Measurements from ENCODE around the gene USP32. TPM values are rescaled to one million over a fixed set of nuclear protein-coding genes. Genes with fewer than 3 reads are reported as not detected.

USP32 gene
- polyA plus RNA-seq, 4 donors, result 10.3 to 21.9 (median 15.1) TPM

DNA sequence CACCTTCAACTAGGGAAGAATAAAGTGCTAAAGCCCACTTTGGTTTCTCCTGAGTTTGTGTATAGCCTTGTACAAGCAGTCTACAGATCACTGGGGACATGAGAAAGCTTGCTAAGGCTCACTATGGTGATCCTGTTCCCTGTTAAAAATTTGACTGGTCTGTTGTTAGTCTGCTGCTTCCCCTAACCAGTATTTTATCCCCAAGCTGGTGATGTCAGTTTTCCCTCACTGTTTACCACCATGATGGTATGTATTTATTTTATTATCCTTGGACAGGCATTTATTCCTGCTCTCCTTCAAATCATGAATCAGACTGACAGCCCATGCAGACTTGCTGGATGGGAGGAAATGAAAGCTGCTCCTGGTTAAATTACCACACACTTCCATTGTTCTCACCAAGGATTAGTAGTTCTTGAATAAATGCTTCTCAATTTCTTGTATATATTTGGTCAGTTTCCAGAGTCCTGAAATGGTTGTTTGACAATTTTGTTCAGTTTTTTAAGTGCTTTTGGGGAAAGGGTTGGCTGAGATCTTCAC lies 142.6 kb downstream of the USP32 start:
- Histone ChIP-seq H3K27ac (ENCODE audit: low read depth in 1 of 3, low read length in 2 of 3) (peak overlapping the region in 2 of 3 donors; percentile 31 to 65), H3K27me3 (ENCODE audit: control insufficient read depth in 3 of 3, insufficient read depth in 3 of 3, low read length in 3 of 3) (no peaks in the 10 kb centered on the region)
- FAIRE-seq, result no peak

DNA sequence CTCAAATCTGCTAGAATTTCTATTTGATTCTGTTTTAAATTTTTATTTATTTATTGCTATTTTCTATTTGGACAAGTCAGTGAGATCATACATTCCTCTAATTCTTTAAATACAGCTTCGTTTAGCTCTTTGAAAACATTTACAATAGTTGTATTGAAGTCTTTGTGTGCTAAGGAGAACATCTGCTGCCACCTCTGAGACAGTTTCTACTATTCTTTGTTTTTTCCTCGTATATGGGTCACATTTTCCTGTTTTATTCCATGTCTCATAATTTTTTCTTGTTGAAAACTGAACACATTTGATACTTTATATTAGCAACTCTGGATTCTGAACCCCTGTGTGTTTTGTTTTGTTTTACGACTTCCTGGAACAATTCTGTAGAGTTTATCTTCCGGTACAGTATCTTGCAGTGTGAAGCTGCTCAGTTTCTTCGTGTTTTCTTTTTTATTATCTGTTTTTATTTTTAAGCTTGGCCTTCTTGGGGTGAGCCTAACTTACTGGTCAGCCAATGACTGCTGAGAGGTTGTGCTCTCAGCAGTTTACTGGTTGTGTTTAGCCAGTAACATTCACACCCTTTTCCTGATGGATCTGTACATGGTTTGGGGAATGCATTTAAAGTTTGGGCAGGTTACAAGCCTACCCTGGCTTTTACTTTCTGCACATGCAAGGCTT lies 143.2 kb downstream of the USP32 start:
- no peak overlapping the region for H3K4me3 ChIP-seq (ENCODE audit: low read depth in 1 of 3, low read length in 3 of 3)
- H3K36me3 ChIP-seq (ENCODE audit: control insufficient read depth in 3 of 3, insufficient read depth in 2 of 3, low read depth in 1 of 3, low read length in 3 of 3), result peaks cover 0 to 8% (median 1%) of the 10 kb centered on the region in 3 donors
- H3K27me3 ChIP-seq (ENCODE audit: control insufficient read depth in 3 of 3, insufficient read depth in 3 of 3, low read length in 3 of 3), result no peaks in the 10 kb centered on the region
- FAIRE-seq (no peak), DNase-seq (peak; percentile 27 to 39)
- WGBS, 3 donors, result 27 to 44% (median 43%) methylated on average over 5 of the region's 5 CpGs
- H3K4me1 ChIP-seq (ENCODE audit: control insufficient read depth in 3 of 3, insufficient read depth in 2 of 3, low read depth in 1 of 3, low read length in 2 of 3), result peaks cover 0 to 6% (median 3%) of the 10 kb centered on the region in 3 donors
- peak overlapping the region in 2 of 3 donors; percentile 31 to 65 for H3K27ac ChIP-seq (ENCODE audit: low read depth in 1 of 3, low read length in 2 of 3)
- H3K9me3 ChIP-seq (ENCODE audit: control insufficient read depth in 2 of 2, insufficient read depth in 1 of 2, low read depth in 1 of 2, low read length in 1 of 2), result peaks cover 0 to 2% of the 10 kb centered on the region in 2 donors

More for the DNA sequence above, 142.6 kb downstream of the USP32 start:
- Histone ChIP-seq H3K4me1 (ENCODE audit: control insufficient read depth in 3 of 3, insufficient read depth in 2 of 3, low read depth in 1 of 3, low read length in 2 of 3) (peaks cover 0 to 6% (median 3%) of the 10 kb centered on the region in 3 donors), H3K9me3 (ENCODE audit: control insufficient read depth in 2 of 2, insufficient read depth in 1 of 2, low read depth in 1 of 2, low read length in 1 of 2) (peaks cover 0 to 2% of the 10 kb centered on the region in 2 donors), H3K36me3 (ENCODE audit: control insufficient read depth in 3 of 3, insufficient read depth in 2 of 3, low read depth in 1 of 3, low read length in 3 of 3) (peaks cover 0 to 9% (median 1%) of the 10 kb centered on the region in 3 donors), H3K4me3 (ENCODE audit: low read depth in 1 of 3, low read length in 3 of 3) (no peak overlapping the region)
- peak in 1 of 2 donors; percentile 20 for DNase-seq

DNA sequence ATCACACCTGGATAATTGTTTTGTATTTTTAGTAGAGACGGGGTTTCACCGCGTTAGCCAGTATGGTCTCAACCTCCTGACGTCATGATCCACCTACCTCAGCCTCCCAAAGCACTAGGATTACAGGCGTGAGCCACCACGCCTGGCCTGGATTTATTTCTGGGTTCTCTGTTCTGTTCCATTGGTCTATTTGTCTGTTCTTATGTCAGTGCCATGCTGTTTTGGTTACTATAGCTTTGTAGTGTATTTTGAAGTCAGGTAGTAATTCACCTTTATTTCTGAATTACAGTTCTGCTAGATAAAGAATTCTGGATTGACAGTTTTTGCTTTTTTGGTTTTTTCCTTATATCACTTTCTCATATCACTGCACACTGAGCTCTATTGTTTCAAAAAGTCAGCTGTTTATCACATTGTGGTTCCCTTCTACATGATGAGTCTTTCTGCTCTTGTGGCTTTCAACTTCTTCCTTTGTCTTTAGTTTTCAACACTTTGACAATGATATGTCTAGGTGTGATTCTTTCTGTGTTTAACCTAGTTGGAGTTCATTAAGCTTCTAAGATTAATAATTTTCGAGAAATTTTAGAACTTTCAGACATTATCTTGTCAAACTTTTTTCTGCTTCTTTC lies 144.0 kb downstream of the USP32 start:
- 95 to 99% (median 97%) methylated on average over 7 of the region's 7 CpGs for WGBS, 3 donors
- no peaks in the 10 kb centered on the region for H3K27me3 ChIP-seq (ENCODE audit: control insufficient read depth in 3 of 3, insufficient read depth in 3 of 3, low read length in 3 of 3)
- peaks cover 0 to 2% of the 10 kb centered on the region in 2 donors for H3K9me3 ChIP-seq (ENCODE audit: control insufficient read depth in 2 of 2, insufficient read depth in 1 of 2, low read depth in 1 of 2, low read length in 1 of 2)
- H3K36me3 ChIP-seq (ENCODE audit: control insufficient read depth in 3 of 3, insufficient read depth in 2 of 3, low read depth in 1 of 3, low read length in 3 of 3), result peaks cover 0 to 8% (median 1%) of the 10 kb centered on the region in 3 donors
- no peak overlapping the region for H3K4me3 ChIP-seq (ENCODE audit: low read depth in 1 of 3, low read length in 3 of 3)
- H3K27ac ChIP-seq (ENCODE audit: low read depth in 1 of 3, low read length in 2 of 3), result no peak overlapping the region
- H3K4me1 ChIP-seq (ENCODE audit: control insufficient read depth in 3 of 3, insufficient read depth in 2 of 3, low read depth in 1 of 3, low read length in 2 of 3), result peaks cover 0 to 6% (median 3%) of the 10 kb centered on the region in 3 donors
- no peak for DNase-seq
- FAIRE-seq, result no peak

DNA sequence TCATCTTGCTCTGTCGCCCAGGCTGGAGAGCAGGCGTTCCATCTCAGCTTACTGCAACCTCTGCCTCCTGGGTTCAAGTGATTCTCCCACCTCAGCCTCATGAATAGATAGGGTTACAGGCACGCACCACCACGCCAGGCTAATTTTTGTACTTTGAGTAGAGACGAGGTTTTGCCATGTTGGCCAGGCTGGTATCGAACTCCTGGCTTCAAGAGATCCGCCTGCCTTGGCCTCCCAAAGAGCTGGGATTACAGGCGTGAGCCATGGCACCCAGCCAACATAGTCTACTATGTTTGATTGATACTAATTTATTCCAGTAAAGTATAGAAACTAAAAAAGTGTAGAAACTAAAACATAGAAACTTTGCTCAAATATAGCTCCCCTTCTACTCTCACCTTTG lies 147.3 kb downstream of the USP32 start:
- WGBS, 3 donors, result 92 to 99% (median 96%) methylated on average over 8 of the region's 8 CpGs
- no peak for FAIRE-seq
- peaks cover 0 to 2% of the 10 kb centered on the region in 2 donors for H3K9me3 ChIP-seq (ENCODE audit: control insufficient read depth in 2 of 2, insufficient read depth in 1 of 2, low read depth in 1 of 2, low read length in 1 of 2)

DNA sequence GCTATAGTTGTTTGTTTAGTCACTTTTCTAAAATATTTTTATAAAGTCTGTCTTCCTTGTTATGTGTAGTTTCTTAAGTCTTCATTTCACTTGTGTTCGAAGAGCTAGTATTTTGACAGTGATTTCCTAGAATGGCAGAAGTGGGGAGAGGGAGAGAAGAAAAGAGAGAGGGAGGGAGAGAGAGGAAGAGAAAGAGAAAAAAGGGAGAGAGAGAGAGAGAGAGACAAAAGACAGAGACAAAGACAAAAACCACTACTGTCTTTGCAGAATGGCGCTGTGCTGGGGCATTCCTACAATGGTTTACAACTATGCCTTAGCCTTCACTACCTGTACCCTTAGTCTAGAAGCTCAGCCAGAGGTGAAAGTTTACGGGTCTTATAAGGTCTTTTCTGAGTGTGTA lies 151.6 kb downstream of the USP32 start:
- WGBS, 3 donors, result 80 to 97% (median 97%) methylated on average over 3 of the region's 3 CpGs
- no peaks in the 10 kb centered on the region for H3K9me3 ChIP-seq (ENCODE audit: control insufficient read depth in 2 of 2, insufficient read depth in 1 of 2, low read depth in 1 of 2, low read length in 1 of 2)
- no peaks in the 10 kb centered on the region for H3K27me3 ChIP-seq (ENCODE audit: control insufficient read depth in 3 of 3, insufficient read depth in 3 of 3, low read length in 3 of 3)
- H3K4me1 ChIP-seq (ENCODE audit: control insufficient read depth in 3 of 3, insufficient read depth in 2 of 3, low read depth in 1 of 3, low read length in 2 of 3), result no peaks in the 10 kb centered on the region
- H3K27ac ChIP-seq (ENCODE audit: low read depth in 1 of 3, low read length in 2 of 3), result no peak overlapping the region
- peaks cover 0 to 6% (median 0%) of the 10 kb centered on the region in 3 donors for H3K36me3 ChIP-seq (ENCODE audit: control insufficient read depth in 3 of 3, insufficient read depth in 2 of 3, low read depth in 1 of 3, low read length in 3 of 3)
- H3K4me3 ChIP-seq (ENCODE audit: low read depth in 1 of 3, low read length in 3 of 3), result no peak overlapping the region
- FAIRE-seq, result no peak
- no peak for DNase-seq

More for the DNA sequence above, 147.3 kb downstream of the USP32 start:
- Histone ChIP-seq H3K27me3 (ENCODE audit: control insufficient read depth in 3 of 3, insufficient read depth in 3 of 3, low read length in 3 of 3) (no peaks in the 10 kb centered on the region), H3K27ac (ENCODE audit: low read depth in 1 of 3, low read length in 2 of 3) (no peak overlapping the region), H3K4me1 (ENCODE audit: control insufficient read depth in 3 of 3, insufficient read depth in 2 of 3, low read depth in 1 of 3, low read length in 2 of 3) (peaks cover 0 to 6% (median 3%) of the 10 kb centered on the region in 3 donors), H3K4me3 (ENCODE audit: low read depth in 1 of 3, low read length in 3 of 3) (no peak overlapping the region), H3K36me3 (ENCODE audit: control insufficient read depth in 3 of 3, insufficient read depth in 2 of 3, low read depth in 1 of 3, low read length in 3 of 3) (peaks cover 0 to 8% (median 1%) of the 10 kb centered on the region in 3 donors)
- DNase-seq, result no peak

DNA sequence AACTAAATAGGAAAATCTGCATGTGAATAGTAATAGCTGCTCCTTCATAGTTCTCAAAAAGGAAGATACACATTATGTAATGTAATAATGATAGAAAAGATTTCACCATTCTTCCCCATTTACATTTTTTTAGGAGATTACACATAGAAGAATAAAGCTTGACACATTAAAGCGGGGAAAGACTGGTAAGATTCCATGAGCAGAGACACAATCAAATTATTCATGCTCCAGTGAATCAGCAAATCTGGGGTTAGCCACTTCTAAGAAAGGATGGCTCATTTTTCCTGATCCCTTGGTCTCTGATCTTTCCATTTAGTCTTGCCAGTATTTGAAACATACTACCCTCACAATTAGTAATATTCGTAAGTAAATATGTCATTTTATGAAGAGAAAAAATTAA lies 160.2 kb downstream of the USP32 start:
- Histone ChIP-seq H3K9me3 (ENCODE audit: control insufficient read depth in 2 of 2, insufficient read depth in 1 of 2, low read depth in 1 of 2, low read length in 1 of 2) (no peaks in the 10 kb centered on the region), H3K27ac (ENCODE audit: low read depth in 1 of 3, low read length in 2 of 3) (no peak overlapping the region), H3K4me1 (ENCODE audit: control insufficient read depth in 3 of 3, insufficient read depth in 2 of 3, low read depth in 1 of 3, low read length in 2 of 3) (no peaks in the 10 kb centered on the region), H3K27me3 (ENCODE audit: control insufficient read depth in 3 of 3, insufficient read depth in 3 of 3, low read length in 3 of 3) (no peaks in the 10 kb centered on the region), H3K36me3 (ENCODE audit: control insufficient read depth in 3 of 3, insufficient read depth in 2 of 3, low read depth in 1 of 3, low read length in 3 of 3) (peaks cover 0 to 12% (median 0%) of the 10 kb centered on the region in 3 donors), H3K4me3 (ENCODE audit: low read depth in 1 of 3, low read length in 3 of 3) (no peak overlapping the region)
- 93 to 100% (median 96%) methylated on average over 2 of the region's 2 CpGs for WGBS, 3 donors
- FAIRE-seq, result no peak
- DNase-seq, result no peak

DNA sequence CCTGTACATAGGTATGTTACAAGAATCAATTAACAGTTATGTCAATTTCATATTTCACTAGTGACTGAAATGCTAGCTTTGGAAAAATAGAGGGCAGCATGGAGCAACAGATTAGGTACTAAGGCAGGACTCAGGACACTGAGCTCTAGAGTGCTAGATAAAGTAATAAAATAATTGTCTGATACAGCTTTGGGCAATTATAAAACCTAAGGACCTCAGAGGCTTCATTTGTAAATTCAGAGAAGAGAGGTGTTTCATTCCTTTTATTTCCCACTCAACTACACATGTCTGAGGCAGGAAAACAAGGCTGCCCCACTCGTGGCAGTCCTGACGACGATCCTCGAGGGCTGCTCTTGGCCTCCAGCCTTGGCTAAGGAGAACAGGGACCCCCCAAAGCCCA lies 160.7 kb downstream of the USP32 start:
- Histone ChIP-seq H3K36me3 (ENCODE audit: control insufficient read depth in 3 of 3, insufficient read depth in 2 of 3, low read depth in 1 of 3, low read length in 3 of 3) (peaks cover 0 to 12% (median 0%) of the 10 kb centered on the region in 3 donors), H3K27me3 (ENCODE audit: control insufficient read depth in 3 of 3, insufficient read depth in 3 of 3, low read length in 3 of 3) (no peaks in the 10 kb centered on the region), H3K4me1 (ENCODE audit: control insufficient read depth in 3 of 3, insufficient read depth in 2 of 3, low read depth in 1 of 3, low read length in 2 of 3) (no peaks in the 10 kb centered on the region), H3K4me3 (ENCODE audit: low read depth in 1 of 3, low read length in 3 of 3) (no peak overlapping the region), H3K27ac (ENCODE audit: low read depth in 1 of 3, low read length in 2 of 3) (no peak overlapping the region), H3K9me3 (ENCODE audit: control insufficient read depth in 2 of 2, insufficient read depth in 1 of 2, low read depth in 1 of 2, low read length in 1 of 2) (no peaks in the 10 kb centered on the region)
- DNase-seq (peak; percentile 26 to 61), FAIRE-seq (no peak)
- WGBS, 3 donors, result 83 to 92% (median 86%) methylated on average over 4 of the region's 4 CpGs

DNA sequence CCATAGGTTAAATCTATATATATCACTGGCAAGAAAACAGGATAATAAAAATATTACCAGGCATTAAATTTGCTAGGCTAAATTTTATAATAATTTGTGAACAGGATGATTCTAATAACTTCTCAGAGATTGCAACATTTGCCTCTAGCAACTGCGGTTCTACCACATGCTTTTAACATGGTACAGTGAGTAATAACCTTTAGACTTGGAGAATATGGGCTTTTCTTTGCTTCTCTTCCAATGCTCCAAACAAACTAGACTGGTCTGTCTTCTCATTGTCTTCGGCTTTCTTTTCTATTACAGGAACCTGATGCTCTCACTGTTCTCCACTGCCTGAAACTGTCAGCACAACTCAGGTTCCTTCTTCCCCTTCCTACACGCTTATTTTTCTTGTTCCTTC lies 161.6 kb downstream of the USP32 start:
- no peak for FAIRE-seq
- 87 to 97% (median 94%) methylated on average over 3 of the region's 3 CpGs for WGBS, 3 donors

More for the DNA sequence above, 161.6 kb downstream of the USP32 start:
- peaks cover 0 to 12% (median 0%) of the 10 kb centered on the region in 3 donors for H3K36me3 ChIP-seq (ENCODE audit: control insufficient read depth in 3 of 3, insufficient read depth in 2 of 3, low read depth in 1 of 3, low read length in 3 of 3)
- H3K27me3 ChIP-seq (ENCODE audit: control insufficient read depth in 3 of 3, insufficient read depth in 3 of 3, low read length in 3 of 3), result no peaks in the 10 kb centered on the region
- H3K27ac ChIP-seq (ENCODE audit: low read depth in 1 of 3, low read length in 2 of 3), result no peak overlapping the region
- no peaks in the 10 kb centered on the region for H3K9me3 ChIP-seq (ENCODE audit: control insufficient read depth in 2 of 2, insufficient read depth in 1 of 2, low read depth in 1 of 2, low read length in 1 of 2)
- H3K4me3 ChIP-seq (ENCODE audit: low read depth in 1 of 3, low read length in 3 of 3), result no peak overlapping the region
- no peak for DNase-seq
- no peaks in the 10 kb centered on the region for H3K4me1 ChIP-seq (ENCODE audit: control insufficient read depth in 3 of 3, insufficient read depth in 2 of 3, low read depth in 1 of 3, low read length in 2 of 3)
